Activated CD4-positive, alpha-beta T cell treated with anti-CD3 and anti-CD28 coated beads, Interleukin-2, Interleukin-6, amounts not matched to agents 100 ng/mL and 50 ng/mL, durations not matched to agents 16 hours and 8 hours (primary cell): Measurements from ENCODE around the gene SSNA1.
A peak's percentile ranks its signal among the peaks of the same experiment; 100 is the strongest.

Experiments used
- DNase-seq: peaks from one replicate; pipeline ENCODE4 v3.0.0-alpha.2; 2020

SSNA1 gene

DNA sequence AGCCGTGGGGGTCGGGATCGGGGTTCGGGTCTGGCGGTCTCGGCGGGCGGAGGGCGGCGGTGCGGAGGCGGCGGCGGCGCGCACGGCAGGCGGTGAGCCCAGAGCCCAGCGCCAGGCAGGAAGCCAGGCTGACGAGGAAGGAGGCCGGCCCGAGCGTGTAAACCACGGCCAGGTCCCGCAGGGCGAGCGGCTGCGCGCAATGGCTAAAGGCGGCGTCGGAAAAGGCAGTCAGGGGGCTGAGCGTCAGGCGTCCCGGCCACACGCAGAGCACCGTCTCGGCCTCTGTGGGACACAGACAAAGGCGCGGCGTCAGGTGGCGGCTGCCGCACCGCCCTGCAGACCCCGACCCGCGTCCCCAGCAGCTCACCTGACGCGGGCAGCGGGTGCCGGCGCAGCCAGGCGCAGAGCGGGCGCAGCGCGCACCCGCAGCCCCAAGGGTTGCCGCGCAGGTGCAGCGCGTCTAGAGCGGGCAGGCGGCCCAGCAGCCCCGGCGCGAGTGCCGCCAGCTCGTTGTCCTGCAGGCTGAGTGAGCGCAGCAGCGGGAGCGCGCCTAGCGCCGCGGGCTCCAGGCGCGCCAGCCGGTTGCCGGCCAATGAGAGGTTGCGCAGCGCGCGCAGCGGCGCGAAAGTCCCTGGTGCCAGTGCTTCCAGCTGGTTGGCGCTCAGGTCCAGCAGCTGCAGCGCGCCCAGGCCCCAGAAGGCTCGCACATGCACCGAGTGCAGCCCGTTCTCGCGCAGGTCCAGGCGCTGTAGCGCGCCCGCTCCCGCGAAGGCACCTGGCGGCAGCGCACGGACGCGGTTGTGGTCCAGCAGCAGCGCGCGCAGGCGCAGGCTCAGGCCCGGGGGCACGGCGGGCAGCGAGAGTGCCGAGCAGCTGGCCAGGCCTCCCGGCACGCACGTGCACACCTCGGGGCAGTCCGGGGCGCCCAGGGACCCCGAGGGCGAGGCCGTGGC lies 19.3 kb upstream of the SSNA1 start:
- DNase-seq: peak; percentile 53

DNA sequence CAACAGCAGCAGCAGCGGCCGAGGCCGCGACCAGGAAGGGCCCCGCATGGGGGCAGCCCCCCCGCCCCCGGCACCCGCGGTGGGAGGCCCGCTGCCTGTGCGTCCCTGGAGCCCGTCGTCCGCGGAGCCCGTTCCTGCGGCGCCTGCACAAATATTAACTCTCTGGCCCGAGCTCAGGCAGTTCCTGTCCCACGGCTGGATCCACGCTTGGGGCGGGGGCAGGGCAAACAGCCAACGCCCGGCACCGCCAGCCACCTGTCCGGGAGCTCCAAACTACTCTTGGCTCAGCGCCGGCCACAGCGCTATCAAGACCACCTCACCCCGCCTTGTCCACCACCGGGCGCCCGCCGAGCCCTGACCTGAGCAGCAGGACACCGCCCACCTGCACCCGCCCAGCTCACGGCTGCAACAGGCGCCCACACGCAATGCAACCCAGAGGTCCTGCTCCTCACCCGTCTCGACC lies 18.5 kb upstream of the SSNA1 start, which contains the start of gene LRRC26:
Gene LRRC26 (minus strand): TSS at position 156 of the 463 bp plus-strand sequence. CDS start 108 bp downstream, at position 48.
- no peak for DNase-seq

DNA sequence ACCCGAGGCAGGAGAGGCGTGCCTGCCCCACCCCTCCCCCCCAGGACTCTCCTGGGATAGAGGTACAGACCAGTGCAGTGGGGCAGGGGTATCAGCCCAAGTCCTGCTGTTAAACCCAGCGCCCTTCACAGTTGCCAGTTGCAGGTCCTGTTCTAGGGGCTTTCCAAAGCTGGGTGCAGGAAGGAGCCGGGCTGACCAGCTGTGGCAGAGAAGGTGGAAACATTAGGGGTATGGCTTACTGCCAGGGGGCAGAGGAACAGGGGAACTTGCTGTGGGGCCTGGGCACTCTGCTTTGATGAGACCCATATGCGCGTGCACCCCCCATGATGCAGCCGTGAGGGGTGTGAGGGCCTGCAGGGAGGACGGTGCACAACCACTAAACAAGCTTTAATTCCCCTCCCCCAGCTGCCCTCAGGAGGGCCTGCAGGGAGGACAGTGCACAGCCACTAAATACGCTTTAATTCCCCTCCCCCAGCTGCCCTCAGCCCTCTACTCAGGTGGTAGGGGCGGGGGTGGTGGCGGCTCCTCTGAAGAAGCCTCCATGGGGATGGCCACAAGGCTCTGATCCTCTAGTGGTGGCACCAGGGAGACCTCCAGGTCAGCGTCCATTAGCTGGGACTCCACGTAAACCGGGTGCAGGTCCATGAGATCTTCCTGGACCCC lies 17.9 kb upstream of the SSNA1 start:
- no peak for DNase-seq

DNA sequence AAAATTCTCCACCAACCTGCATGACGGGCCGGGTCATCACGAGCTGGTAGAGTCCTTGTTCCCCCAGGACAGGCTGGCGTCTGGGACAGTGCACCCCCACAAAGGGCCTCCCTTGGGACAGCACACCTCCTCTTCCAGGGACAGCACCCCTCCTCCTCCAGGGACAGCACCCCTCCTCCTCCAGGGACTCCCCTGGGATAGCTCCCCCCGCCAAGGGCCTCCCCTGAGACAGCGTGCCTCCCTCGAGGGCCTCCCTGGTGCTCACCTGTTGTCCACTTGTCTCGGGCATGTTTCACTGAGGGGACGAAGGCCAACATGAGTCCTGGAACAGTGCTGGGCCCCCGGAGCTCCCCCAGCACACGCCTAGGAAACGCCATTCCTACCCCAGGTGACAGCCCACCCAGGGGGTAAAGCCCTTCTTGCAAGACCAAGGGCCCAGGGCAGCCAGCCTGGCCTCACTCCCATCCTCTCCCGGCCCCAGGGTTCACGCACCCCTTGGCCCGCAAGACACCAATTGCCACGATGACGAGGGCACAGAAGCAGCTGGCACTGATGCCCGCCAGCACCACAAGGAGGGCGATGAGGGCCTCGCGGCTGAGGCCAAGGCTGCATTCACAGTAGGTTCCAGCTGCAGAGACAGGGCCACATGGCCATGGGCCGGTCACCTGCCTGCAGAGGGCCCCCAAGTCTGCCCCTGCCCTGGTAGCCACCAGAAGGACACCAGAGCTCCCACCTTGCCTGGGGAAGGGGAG lies 17.2 kb upstream of the SSNA1 start:
- no peak for DNase-seq

DNA sequence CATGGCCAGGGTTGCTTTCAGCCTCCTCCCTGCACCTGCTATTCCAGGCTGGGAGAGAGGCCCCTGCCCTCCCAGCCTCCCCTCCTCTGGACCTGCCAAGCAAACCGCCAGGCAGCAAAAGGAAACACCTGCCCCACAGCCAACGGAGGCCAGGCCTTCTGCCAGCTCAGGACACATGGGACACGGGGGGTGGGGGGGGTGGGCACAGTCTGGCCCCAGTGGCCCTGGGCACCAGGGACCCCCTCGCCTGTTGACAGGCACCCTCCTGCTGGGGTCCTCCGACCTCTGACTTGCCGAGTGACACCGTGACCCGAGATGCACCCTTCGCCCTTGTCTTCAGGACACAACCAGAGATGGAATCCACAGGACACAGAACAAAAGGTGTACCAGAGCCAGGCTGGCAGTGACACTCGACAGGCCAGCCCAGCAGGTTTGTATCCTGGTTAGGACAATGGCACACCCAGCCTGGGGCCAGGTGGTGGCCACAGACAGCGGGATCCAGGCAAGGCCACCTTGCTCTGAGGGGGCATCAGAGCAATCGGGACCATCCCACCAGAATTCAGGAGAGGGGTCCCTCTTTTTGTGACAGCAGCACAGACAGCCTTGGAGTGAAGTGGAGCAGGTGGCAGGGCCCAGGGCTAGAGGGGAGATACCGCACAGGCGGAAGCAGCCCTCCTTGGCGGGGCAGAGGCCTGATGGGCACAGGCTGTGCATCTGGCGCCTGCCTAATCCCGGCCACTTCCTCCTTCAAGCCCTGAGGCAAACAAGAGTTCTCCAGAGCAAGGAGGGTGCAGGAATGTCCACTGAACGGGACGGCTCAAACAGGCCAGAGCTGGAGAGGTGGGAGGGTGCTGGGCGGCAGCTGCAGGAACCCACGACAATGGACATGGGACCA lies 15.3 kb upstream of the SSNA1 start:
- DNase-seq: no peak

DNA sequence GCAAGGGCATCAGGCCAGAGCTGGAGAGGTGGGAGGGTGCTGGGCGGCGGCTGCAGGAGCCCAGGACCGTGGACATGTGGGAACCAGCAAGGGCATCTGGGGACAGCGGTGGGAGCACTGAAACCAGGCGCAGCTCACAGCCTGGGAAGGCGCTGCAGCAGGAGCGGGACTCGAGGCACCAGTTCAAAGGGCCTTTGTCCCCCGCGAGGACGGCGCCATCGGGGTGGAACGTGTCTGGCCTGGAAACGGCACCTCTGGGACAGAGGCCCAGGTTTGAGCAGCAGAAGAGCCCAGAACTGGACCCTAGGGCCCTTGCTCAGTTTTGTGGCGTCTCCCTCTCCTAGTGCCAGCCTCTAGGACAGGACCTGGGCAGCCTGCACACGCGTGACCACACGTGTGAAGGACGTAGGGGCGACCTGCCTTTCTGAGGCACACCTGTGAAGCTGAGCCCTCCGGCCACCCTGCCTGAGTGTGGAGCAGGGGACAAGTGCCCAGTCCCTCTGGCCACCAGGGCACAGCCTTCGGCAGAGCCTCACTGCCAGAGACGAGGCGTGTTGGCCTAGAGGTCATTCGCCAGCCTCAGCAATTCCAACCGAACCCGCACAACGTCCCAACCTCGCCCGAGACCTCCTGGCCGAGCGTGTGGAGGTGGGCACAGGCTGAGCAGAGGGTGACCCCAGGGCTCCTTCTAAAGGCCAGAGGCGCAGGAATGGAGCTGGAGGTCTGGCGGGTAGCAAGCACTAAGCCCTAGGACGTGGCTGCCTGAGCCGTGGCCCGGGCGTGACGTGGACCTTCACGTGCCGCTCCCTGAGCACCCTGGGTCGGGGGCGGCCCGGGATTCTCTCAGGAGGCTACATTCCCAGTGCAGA lies 14.4 kb upstream of the SSNA1 start:
- no peak for DNase-seq

DNA sequence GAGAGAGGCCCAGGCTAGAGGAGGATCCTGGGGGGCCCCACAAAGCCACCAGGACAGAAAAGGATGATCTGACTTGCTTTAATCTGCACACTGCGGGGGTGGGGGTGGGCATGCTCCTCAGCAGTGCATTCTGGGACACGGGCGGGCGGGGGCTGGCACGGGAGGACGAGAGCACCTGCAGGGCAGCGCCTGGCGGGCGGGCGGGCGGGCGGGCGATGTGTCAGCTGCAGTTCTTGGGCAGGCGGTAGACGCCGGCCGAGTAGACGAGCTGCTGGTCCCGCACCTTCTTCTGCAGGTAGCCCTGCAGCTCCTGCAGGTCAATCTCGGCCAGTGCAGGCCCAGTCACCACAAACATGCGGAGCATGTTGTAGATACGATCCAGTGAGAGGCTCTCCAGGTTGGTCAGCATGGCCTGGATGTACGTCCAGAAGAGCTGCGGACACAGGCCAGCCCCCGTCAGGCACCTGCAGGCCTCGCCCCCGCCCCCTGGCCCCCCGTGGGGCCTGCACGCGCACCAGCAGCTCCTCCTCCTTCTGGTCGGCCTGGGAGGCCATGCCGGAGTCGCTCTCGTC lies 13.7 kb upstream of the SSNA1 start:
- DNase-seq: no peak

DNA sequence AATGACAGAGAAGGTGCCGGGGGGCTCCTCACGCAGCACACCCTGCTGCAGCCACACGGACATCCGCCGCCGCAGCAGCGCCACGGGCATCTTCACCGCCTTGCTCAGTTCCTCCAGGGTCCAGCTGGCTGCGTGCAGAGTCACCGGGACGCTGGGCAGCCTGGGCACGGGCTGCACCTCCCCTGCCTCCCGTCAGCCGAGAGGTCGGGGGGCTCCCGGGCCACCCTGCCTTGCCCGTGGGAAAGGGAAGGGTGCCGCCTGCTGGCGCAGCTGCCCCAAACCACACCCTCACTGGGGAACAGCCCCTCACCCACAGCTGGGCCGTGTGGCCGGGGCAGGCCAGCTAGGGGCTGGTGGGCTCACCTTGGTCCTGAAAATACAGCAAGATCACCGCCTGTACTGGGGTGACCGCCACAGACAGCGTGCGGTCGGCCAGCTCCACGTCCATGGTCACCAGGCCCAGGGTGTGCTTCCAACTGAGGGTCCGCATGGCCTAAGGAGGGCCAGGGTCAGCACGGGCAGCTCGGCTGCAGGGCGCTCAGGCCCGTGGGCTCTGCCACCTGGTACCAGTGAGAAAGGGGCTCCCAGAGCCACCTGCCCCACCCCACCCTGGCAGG lies 13.0 kb upstream of the SSNA1 start:
- DNase-seq: no peak

DNA sequence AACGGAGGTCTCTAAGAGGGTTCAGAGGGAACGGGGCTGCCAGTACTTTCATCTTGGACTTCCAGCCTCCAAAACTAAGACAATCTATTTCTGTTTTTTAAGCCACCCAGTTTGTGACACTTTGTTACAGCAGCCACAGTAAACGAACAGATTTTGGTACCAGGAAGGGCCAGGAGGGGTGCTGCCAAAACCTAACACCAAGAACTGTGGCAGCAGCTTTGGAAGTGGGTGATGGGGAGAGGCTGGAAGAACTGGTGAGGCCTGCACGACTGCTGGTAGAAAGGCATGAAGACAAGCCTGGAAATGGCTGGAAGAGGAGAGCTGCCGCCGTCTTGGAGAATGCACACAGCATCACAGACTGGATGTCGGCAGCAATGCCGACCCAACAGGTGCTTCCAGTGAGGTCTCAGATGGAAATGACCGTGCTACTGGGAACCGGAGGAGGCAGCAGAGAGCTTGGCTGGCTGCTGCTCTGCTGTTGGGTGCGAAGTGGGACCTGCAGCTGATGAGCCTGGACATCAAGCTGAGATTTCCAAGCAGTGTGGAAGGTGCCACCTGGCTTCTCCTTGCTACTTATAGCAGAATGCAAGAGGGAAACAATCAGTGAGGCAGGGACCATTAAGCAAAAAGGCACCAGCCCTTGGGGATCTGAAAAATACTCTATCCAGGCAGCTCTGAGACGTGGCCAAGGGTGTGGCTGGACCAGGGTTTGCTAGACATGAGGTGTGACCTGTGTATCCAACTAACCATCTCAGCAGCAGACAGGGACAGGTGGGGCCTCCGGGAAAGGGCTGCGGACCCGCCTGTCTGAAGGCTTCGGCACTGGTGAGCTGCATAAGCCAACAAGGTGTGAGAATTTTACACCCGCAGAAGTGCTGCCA lies 11.9 kb upstream of the SSNA1 start:
- peak; percentile 44 for DNase-seq

DNA sequence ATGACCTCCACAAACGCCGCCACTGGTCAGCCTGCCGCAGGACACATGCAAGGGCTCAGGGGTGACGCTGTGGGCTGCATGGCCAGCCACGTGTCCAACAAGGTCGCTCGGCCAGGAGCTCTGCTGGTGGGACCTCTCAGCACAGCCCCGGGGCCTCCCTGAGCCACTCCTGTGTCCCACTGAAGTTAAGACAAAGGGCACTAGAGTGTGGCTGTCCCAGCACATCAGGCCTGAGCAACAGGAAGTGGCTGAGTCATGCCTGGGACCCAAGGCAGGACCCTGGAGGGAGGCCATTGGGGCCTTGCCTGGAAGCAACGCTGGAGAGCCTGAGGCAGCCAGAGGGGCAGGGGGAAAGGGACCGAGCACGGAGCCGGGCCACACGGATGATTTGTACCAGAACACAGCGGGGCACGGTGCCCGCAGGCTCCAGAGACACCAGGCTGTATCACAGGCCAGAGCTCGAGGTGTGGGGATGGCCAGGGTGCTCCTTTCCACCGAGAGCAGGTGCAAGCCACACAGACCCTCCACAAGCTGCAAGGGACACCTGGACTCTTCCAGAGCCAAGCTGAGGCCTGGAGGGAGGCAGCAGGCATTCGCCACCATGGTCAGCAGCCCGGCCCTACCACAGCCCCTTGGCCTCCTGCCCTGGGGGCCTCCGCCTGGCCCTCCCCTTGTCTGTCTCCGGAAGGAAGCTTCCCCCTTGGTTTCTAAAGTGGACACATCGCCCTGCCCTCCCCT lies 10.1 kb upstream of the SSNA1 start:
- DNase-seq: no peak

DNA sequence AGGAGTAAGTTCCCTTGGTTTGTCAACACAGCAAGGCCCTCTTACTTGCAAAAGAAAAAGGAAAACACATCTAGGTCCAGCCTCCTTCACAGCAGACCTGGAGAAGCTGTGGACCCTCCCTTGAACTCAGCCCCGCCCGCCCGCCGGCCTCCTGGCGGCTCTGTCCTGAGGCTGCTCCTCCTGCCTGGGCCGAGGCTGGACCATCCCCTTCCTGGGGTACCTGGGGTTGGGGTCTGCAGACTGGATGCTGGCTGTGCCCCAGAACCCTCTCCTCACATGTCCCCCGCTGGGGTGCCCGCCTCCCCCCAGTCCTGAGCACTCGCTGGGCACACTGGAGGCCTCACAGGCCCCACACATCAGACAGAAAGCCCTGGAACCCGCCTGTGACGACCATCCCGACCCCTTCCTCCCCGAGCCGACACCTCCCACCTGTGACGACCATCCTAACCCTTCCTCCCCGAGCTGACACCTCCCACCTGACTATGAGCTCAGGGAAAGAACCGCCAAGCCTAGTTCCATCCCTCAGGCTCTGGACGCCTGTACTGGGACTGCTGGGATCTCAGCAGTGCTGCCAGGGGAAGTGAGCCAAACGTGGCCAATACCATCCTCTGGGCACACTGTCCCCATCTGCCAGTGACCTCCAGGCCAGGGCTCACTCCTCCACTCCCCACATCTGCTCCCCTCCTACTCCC lies 9.4 kb upstream of the SSNA1 start:
- no peak for DNase-seq

DNA sequence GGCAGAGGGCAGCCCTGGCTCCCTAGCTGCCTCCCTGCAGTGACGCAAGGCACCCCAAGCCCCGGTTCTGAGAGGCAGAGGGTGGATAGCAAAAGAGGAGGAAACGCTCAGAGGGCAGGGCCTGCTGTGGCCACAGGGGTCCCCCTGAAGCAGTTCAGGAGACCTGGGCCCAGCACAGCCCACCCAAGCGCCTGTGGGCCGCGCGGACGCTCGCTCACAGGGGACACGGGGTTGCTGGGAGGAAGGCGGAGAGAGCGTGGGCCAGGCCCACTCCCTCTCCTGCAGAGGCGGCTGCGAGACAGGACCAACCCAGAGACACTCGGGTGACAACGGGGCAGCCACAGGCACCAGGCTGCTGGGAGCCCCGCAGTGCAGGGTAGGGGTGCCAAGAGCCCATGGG lies 8.7 kb upstream of the SSNA1 start:
- DNase-seq: no peak

DNA sequence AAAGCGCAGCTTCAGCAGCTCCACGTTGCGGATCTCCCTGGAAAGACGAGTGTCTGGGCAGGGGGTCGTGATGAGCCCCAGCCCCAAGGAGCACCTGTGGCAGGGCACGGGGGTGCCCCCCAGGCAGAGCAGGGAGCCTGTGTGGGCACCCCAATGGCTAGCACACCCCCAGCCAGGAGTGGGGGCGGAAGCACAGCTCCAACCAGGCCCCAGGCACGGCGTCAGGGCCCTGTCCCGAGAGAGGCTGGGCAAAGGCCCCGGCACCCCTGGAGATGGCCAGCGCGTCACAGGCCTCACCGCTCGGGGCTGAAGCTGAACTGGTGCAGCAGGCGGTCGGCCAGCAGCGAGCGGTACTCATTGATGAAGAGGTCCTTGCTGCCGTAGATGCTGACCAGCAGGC lies 8.0 kb upstream of the SSNA1 start:
- no peak for DNase-seq

DNA sequence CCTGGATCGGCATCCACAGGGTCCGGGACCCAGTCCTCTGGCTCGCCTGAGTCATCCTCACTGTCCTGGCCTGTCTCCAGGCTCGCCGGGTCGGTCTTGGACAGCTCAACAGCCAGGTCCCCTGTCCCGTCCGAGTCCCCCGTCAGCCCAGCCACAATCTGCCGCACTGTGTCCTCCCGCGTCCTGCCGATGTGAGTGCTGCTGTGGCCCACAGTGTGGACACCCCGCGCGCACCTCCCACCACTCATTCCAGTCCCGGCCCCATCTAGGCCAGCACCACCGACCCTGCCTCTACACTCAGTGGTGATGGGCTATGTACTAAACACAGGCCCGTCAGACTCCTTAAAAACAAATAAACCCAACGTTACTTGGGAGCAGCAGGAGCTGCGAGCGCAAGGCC lies 6.8 kb upstream of the SSNA1 start:
- DNase-seq: no peak

DNA sequence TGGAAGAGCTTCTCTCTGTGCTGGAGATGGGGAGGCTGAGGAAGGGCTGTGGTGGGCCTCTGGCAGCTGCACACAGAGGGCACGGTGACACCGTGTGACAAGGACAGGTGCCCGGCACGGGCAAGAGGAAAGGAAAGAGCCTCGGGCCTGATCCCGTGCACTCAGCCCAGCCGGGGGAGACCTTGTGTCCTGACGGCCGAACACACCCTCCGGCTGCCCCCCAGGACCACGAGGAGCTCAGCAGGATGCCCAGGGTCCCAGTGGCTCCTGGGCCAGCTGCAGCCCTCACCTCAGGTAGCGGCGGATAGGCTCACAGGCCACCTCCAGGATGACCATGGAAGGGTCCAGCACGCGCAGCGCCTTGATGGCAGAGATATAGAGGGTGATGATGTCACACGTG lies 5.6 kb upstream of the SSNA1 start:
- no peak for DNase-seq

DNA sequence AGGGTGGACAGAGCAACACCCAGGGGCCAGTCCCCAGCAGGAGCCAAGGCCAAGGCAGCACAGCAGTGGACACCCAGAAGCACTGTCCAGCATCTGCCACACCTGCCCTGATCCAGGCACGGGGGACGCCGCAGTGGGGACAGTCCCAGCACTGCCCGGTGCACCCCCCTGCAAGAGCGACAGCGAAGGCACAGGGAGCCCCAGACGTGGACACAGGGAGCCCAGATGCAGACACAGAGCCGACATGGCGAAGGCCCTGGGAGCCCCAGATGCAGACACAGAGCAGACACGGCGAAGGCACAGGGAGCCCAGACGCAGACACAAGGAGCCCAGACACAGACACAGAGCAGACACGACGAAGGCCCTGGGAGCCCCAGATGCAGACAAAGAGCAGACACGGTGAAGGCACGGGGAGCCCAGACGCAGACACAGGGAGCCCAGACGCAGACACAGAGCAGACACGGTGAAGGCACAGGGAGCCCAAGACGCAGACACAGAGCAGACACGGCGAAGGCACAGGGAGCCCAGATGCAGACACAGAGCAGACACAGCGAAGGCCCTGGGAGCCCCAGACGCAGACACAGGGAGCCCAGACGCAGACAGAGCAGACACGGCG lies 4.4 kb upstream of the SSNA1 start:
- no peak for DNase-seq

DNA sequence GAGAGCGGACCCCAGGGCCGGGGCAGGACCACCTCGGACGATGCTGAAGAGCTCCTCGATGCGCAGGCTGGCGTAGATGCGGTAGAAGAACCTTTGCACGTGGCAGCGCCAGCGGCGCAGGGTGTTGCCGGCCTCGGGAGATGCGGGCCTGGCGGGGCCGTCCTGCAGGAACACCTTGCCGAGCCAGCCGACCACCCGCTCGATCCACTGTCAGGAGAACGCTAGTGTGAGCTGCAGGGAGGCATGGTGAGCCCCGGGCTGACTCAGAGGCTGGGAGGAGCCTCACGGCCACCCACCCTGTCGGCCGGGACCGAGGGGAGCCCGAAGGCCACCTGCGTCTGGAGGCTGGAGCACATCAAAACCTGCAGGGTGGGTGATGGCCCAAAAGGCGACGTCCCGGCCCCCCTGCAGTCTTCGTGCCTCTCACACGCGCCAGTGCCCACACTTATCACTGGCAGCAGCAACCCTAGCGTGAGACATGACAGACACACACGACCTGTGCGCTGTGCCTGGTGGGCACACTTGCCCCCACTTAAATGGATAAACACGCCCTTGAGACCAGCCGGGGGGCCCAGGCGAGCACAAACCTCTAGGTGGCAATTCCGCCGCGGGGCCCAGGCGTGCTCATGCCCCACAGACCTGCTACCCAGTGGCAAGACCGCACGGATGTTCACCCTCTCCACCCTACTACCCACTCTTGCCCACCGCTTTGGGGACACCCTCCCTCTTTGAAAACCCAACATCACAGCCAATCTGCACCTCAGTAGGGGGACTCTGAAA lies 3.4 kb upstream of the SSNA1 start:
- DNase-seq: no peak
